ENCODE data around the gene TLN1.

GRCh38 chr9:35767458-35767857 lies 35.5 kb upstream of the TLN1 start:
- no peak for TF ChIP-seq POLR2AphosphoS5 (IDR thresholded peaks at IDR 0.05; ENCODE audit: low read depth, low read length)
- no peak for TF ChIP-seq CTCF (IDR thresholded peaks at IDR 0.05)
- no peak for TF ChIP-seq TCF7L2 (IDR thresholded peaks at IDR 0.05; ENCODE audit: low read depth, low read length)
- no peak for TF ChIP-seq REST (IDR thresholded peaks at IDR 0.05; ENCODE audit: insufficient read depth in 1 of 2, low read depth in 2 of 2, low read length in 1 of 2)

All from Panc1 (cell line).